ENCODE data around the gene SMPD4. TPM values are rescaled to one million over a fixed set of nuclear protein-coding genes. Genes with fewer than 3 reads are reported as not detected.
"Not testable (repeated sequence)": the region's sequence is repeated elsewhere in the genome, so short reads cannot be mapped to it uniquely, and the experiment has no call there.

SMPD4 gene
- polyA plus RNA-seq, 3 donors, result 10.5 to 34.6 (median 14.2) TPM

DNA sequence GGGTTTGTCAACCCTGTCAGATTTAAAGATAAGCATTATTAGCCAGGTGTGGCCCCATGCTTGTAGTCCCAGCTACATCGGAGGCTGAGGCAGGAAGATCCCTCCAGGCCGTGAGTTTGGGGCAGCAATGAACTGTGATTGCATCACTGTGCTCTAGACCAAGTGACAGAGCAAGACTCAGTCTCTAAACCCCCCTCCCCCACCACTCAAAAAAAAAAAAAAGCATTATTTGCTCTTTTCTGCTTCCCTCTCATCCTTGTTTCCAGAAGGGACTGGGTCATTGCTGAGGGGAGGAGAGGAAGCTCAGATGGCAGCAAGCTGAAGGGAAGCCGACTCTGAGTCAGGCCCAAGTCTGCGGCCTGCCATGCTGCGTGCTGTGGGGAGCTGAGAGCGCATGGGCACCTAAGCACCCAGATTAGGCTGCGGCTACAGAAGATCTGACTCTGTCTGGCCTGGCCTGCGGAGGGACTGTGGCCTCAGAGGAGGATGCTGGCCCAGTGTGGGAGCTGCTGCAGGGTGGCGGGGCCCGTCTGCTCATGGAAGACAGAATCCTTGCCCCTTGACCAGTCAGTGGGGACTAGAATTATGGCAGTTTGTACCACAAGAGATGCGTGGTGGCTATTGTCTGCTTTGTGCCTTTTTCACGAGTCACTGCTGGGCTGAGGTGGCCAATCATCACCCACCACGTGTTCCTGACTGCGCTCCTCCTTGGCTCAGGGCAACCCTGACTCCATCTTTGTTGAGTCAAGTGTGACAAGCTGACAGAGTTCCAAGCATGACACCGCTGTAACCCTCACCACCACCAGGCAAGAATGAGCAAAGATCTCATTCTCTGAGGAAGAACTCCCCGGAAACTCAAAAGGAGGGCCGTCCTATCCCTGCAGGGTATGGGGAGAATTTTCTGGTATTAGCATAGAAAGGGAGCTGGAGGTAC, 6.7 kb upstream of the SMPD4 start:
- DNase-seq; H3K36me3 ChIP-seq (replicated peaks in 1 of 2; ENCODE audit: control insufficient read depth in 1 of 2, insufficient read depth in 2 of 2, low read length in 2 of 2); H3K9me3 ChIP-seq (replicated peaks in 1 of 2; ENCODE audit: control insufficient read depth in 1 of 2, insufficient read depth in 1 of 2, low read length in 2 of 2); H3K27me3 Mint-ChIP-seq (ENCODE audit: low read depth in 3 of 3); H3K4me3 ChIP-seq (replicated peaks in 1 of 3; ENCODE audit: low read depth in 2 of 3, low read length in 3 of 3); H3K9me3 Mint-ChIP-seq; H3K4me2 ChIP-seq (replicated peaks; ENCODE audit: extremely low read depth, low read length, poor library complexity, severe bottlenecking); H3K27ac ChIP-seq (ENCODE audit: low read depth in 1 of 2, low read length in 2 of 2); H3K27me3 ChIP-seq (ENCODE audit: control insufficient read depth in 2 of 2, insufficient read depth in 2 of 2, low read length in 2 of 2); H4K20me1 ChIP-seq (ENCODE audit: insufficient read depth, low read length); H2AFZ ChIP-seq (ENCODE audit: insufficient read depth, low read depth, low read length, poor library complexity, severe bottlenecking); H3K4me1 ChIP-seq (ENCODE audit: control insufficient read depth in 1 of 2, insufficient read depth in 2 of 2, low read length in 2 of 2); H3K4me1 Mint-ChIP-seq; H3K4me3 Mint-ChIP-seq; H3K9ac ChIP-seq (ENCODE audit: insufficient read depth, low read length, poor library complexity, severe bottlenecking): not testable (repeated sequence)
- Mint-ChIP-seq H3K27ac (peak overlapping the region in 2 of 7 donors; percentile 35 to 61), H3K36me3 (peaks cover 5 to 40% of the 10 kb centered on the region in 2 donors)
- intact Hi-C loops (cut with micrococcal nuclease), result loop anchor here in 1 of 2 donors (10.0 kb wide), 1 partner anchor 313 kb away; no protein-coding TSS in a partner anchor
- WGBS (ENCODE audit: insufficient coverage), result 85% methylated on average over 12 of the region's 17 CpGs
- peaks cover 22% of the 10 kb centered on the region for H3K79me2 ChIP-seq (ENCODE audit: insufficient read depth, low read length)

DNA sequence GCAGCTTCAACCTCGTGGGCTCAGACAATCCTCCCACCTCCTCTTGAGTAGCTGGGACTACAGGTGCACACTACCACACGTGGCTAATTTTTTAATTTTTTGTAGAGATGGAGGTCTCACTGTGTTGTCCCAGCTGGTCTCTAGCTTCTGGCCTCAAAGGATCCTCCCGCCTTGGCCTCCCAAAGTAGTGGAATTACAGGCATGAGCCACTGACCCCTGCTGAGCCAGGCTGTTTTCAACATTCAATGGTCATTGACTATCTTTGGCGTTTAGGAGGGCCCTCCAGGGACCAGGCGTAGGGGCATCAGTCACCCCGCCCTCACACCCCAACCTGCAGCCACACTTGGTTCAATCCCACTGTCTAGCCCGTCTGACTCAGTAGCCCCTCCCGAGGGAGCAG, 5.9 kb upstream of the SMPD4 start:
- Histone ChIP-seq H3K27ac (ENCODE audit: low read depth in 1 of 2, low read length in 2 of 2) (no peak overlapping the region), H3K4me2 (replicated peaks; ENCODE audit: extremely low read depth, low read length, poor library complexity, severe bottlenecking) (no peak overlapping the region), H2AFZ (ENCODE audit: insufficient read depth, low read depth, low read length, poor library complexity, severe bottlenecking) (no peak overlapping the region), H3K36me3 (replicated peaks in 1 of 2; ENCODE audit: control insufficient read depth in 1 of 2, insufficient read depth in 2 of 2, low read length in 2 of 2) (peaks cover 0 to 3% of the 10 kb centered on the region in 2 donors), H3K79me2 (ENCODE audit: insufficient read depth, low read length) (peaks cover 27% of the 10 kb centered on the region), H3K9ac (ENCODE audit: insufficient read depth, low read length, poor library complexity, severe bottlenecking) (no peak overlapping the region), H3K9me3 (replicated peaks in 1 of 2; ENCODE audit: control insufficient read depth in 1 of 2, insufficient read depth in 1 of 2, low read length in 2 of 2) (no peaks in the 10 kb centered on the region), H3K4me1 (ENCODE audit: control insufficient read depth in 1 of 2, insufficient read depth in 2 of 2, low read length in 2 of 2) (peaks cover 8 to 14% of the 10 kb centered on the region in 2 donors), H4K20me1 (ENCODE audit: insufficient read depth, low read length) (no peaks in the 10 kb centered on the region), H3K4me3 (replicated peaks in 1 of 3; ENCODE audit: low read depth in 2 of 3, low read length in 3 of 3) (no peak overlapping the region), H3K27me3 (ENCODE audit: control insufficient read depth in 2 of 2, insufficient read depth in 2 of 2, low read length in 2 of 2) (no peaks in the 10 kb centered on the region)
- Mint-ChIP-seq H3K9me3 (no peaks in the 10 kb centered on the region), H3K4me1 (peaks cover 12% of the 10 kb centered on the region), H3K27me3 (ENCODE audit: low read depth in 3 of 3) (peaks cover 0 to 1% (median 0%) of the 10 kb centered on the region in 3 donors), H3K4me3 (no peak overlapping the region), H3K27ac (peak overlapping the region in 1 of 7 donors; percentile 36), H3K36me3 (peaks cover 5 to 40% of the 10 kb centered on the region in 2 donors)
- TF ChIP-seq CTCF (IDR thresholded peaks at IDR 0.05), result no peak
- WGBS (ENCODE audit: insufficient coverage), result 100% methylated on average over 2 of the region's 8 CpGs
- no peak for DNase-seq
- intact Hi-C loops (cut with micrococcal nuclease), result loop anchor here in 1 of 2 donors (10.0 kb wide), 1 partner anchor 312 kb away; no protein-coding TSS in a partner anchor

All from CD14-positive monocyte (primary cell).